Brain microvascular endothelial cell (primary cell): Measurements from ENCODE around the gene PEX11G.
"Not testable (repeated sequence)": the region's sequence is repeated elsewhere in the genome, so short reads cannot be mapped to it uniquely, and the experiment has no call there.

Source experiments
- DNase-seq: peaks from one replicate; pipeline ENCODE4 v3.0.0-alpha.2; 2020
- H3K27ac ChIP-seq: fragments of 250-450 bp; sonication (Bioruptor Pico); 2 replicates; pipeline ENCODE4 v1.5.1; 2020; ENCODE audit warnings: mild to moderate bottlenecking, moderate library complexity
- H3K27me3 ChIP-seq: fragments of 250-450 bp; sonication (Bioruptor Pico); replicated peaks from 2 replicates; pipeline ENCODE4 v1.5.1; 2020; ENCODE audit warnings: mild to moderate bottlenecking
- H3K36me3 ChIP-seq: fragments of 250-450 bp; sonication (Bioruptor Pico); replicated peaks from 2 replicates; pipeline ENCODE4 v1.5.1; 2020; ENCODE audit warnings: mild to moderate bottlenecking
- H3K4me3 ChIP-seq: 2 replicates; pipeline ENCODE4 v1.5.1; 2011; ENCODE audit warnings: low read depth, mild to moderate bottlenecking, control low read depth, low read length, moderate library complexity
- CTCF ChIP-seq: IDR thresholded peaks from 2 replicates; pipeline ENCODE4 v1.5.1; 2011; ENCODE audit warnings: low read depth, mild to moderate bottlenecking, moderate library complexity, low read length, control low read depth, inconsistent platforms; ENCODE audit errors: missing control alignments
- in situ Hi-C: cut with HindIII; loops from 2 replicates; pipeline ENCODE4 v1.10.0; 2017; ENCODE audit warnings: low sequenced_read_pairs, low pct_ligation_motif_present

Gene PEX11G

DNA sequence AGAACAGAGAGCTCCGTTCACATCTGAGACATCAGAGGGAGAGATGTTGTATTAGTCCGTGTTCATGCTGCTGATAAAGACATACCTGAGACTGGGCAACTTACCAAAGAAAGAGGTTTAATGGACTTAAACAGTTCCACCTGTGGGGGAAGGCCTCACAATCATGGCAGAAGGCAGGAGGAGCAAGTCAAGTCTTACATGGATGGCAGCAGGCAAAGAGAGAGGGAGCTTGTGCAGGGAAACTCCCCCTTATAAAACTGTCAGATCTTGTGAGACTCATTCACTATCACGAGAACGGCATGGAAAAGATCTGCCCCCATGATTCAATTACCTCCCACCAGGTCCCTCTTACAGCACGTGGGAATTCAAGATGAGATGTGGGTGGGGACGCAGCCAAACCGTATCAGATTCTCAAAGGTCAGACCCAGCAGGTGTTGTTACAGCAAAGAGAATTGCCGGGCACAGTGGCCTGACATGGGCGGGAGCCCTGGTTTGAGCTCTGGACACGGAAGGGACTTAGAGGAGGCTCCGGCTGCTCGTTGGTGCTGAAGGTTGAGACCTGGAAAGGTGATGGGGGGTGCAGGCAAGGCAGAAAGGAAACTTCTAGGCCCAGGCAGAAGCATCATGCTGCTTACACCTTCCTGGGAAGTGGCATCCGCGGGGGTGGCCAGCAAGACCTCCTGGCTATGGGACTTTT is 33.1 kb downstream of the PEX11G start:
- Histone ChIP-seq H3K4me3 (no peak overlapping the region), H3K27ac (no peak overlapping the region), H3K27me3 (no peaks in the 10 kb centered on the region), H3K36me3 (peaks cover 36% of the 10 kb centered on the region)
- no peak for DNase-seq
- no peak for TF ChIP-seq CTCF
- in situ Hi-C loops, result no loop called here

GRCh38 chr19:7454998-7455397 is 33.8 kb downstream of the PEX11G start:
- DNase-seq, result no peak
- TF ChIP-seq CTCF, result no peak
- Histone ChIP-seq H3K27me3 (no peaks in the 10 kb centered on the region), H3K36me3 (peaks cover 34% of the 10 kb centered on the region), H3K4me3 (no peak overlapping the region), H3K27ac (no peak overlapping the region)
- in situ Hi-C loops, result no loop called here

DNA sequence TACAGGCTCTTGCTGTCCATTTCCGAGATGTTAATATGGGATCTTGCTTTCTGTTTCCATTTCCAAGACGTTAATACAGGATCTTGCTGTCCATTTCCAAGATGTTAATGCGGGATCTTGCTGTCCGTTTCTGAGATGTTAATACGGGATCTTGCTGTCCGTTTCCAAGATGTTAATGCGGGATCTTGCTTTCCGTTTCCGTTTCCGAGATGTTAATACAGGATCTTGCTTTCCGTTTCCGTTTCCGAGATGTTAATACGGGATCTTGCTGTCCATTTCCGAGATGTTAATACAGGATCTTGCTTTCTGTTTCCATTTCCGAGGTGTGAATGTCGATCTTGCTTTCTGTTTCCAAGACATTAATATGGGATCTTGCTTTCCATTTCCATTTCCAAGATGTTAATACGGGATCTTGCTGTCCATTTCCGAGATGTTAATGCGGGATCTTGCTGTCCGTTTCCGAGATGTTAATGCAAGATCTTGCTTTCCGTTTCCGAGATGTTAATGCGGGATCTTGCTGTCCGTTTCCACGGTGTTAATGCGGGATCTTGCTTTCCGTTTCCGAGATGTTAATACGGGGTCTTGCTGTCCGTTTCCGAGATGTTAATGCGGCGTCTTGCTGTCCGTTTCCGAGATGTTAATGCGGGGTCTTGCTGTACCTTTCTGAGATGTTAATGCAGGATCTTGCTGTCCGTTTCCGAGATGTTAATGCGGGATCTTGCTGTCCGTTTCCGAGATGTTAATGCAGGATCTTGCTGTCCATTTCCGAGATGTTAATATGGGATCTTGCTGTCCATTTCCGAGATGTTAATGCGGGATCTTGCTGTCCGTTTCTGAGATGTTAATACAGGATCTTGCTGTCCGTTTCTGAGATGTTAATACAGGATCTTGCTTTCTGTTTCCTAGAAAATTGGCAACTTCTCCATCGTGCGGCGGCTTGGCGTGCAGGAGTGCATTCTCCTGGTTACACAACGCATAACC is 38.3 kb downstream of the PEX11G start:
- Histone ChIP-seq H3K36me3 (peaks cover 35% of the 10 kb centered on the region), H3K27me3 (no peaks in the 10 kb centered on the region), H3K27ac (no peak overlapping the region), H3K4me3 (no peak overlapping the region)
- in situ Hi-C loops, result no loop called here
- no peak for TF ChIP-seq CTCF
- no peak for DNase-seq

DNA sequence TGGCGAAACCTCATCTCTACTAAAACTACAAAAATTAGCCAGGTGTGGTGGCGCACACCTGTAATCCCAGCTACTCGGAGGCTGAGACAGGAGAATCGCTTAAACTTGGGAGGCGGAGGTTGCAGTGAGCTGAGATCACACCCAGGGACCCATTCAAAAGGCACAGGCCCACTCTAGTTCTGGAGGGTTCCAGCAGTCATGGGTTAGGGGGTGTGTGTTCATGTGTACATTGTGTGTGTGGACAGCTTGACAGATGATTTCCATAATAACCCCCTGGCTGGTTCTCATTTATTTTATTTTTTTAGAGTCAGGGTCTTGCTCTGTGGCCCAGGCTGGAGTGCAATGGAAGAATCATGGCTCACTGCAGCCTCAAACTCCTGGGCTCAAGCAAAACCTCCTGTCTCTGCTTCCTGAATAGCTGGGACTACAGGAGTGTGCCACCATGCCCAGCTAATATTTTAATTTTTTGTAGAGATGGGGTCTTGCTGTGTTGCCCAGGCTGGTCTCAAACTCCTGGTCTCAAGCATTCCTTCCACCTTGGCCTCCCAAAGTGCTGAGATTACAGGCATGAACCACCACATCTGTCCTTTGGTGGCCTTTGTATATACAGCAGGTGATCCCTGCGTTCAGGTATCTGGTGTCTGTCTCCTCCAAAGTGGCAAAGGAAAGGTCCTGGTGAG is 39.3 kb downstream of the PEX11G start:
- in situ Hi-C loops, H3K27ac ChIP-seq, DNase-seq, H3K27me3 ChIP-seq, H3K4me3 ChIP-seq: not testable (repeated sequence)
- H3K36me3 ChIP-seq, result peaks cover 35% of the 10 kb centered on the region

- no peak for DNase-seq
- TF ChIP-seq CTCF, result no peak
- no peaks in the 10 kb centered on the region for H3K27me3 ChIP-seq
- H3K36me3 ChIP-seq, result peaks cover 34% of the 10 kb centered on the region
- in situ Hi-C loops, result no loop called here
- H3K27ac ChIP-seq, result no peak overlapping the region
- H3K4me3 ChIP-seq, result no peak overlapping the region
These were observed 41.2 kb downstream of the PEX11G start for GRCh38 chr19:7447648-7448047.

GRCh38 chr19:7445104-7445503 is 43.7 kb downstream of the PEX11G start:
- H3K27ac ChIP-seq, result no peak overlapping the region
- TF ChIP-seq CTCF, result no peak
- peaks cover 44% of the 10 kb centered on the region for H3K36me3 ChIP-seq
- no peak for DNase-seq
- in situ Hi-C loops, result no loop called here
- no peaks in the 10 kb centered on the region for H3K27me3 ChIP-seq
- no peak overlapping the region for H3K4me3 ChIP-seq
